Forelimb muscle (tissue), 1 donor: Measurements from ENCODE around the gene PALM3. TPM values are rescaled to one million over a fixed set of nuclear protein-coding genes. Genes with fewer than 3 reads are reported as not detected.

ENCODE experiments used
- DNase-seq: peaks from one replicate; pipeline ENCODE4 v3.0.0-alpha.2; 2013; ENCODE audit warnings: low read depth
- polyA plus RNA-seq: library from polyadenylated mRNA; unstranded; fragments of 120-200 nt; gene quantifications from one replicate; pipeline ENCODE4 v1.2.1, GENCODE V29; 2013; ENCODE audit not compliant: insufficient read length

The PALM3 gene
- polyA plus RNA-seq = 0.28 TPM

- DNase-seq = no peak
Measured at GRCh38 chr19:14061751-14062557, at the start of gene PALM3. Gene PALM3, minus strand, starts transcription at chr19:14062076. Its CDS starts 96 bp downstream, at chr19:14061980.

- DNase-seq = no peak
Measured at GRCh38 chr19:14111486-14111885, 49.6 kb upstream of the PALM3 start.

GRCh38 chr19:14110650-14111049, 48.8 kb upstream of the PALM3 start:
- no peak for DNase-seq

GRCh38 chr19:14107581-14108461, 45.9 kb upstream of the PALM3 start:
- DNase-seq = no peak

- no peak for DNase-seq
Measured at GRCh38 chr19:14106840-14107239, 45.0 kb upstream of the PALM3 start.

GRCh38 chr19:14105680-14106079, 43.8 kb upstream of the PALM3 start:
- DNase-seq = no peak

- DNase-seq = no peak
Measured at GRCh38 chr19:14103310-14103709, 41.4 kb upstream of the PALM3 start.

GRCh38 chr19:14102756-14103155, 40.9 kb upstream of the PALM3 start:
- DNase-seq = no peak

GRCh38 chr19:14102102-14102696, 40.3 kb upstream of the PALM3 start:
- no peak for DNase-seq

GRCh38 chr19:14101003-14101545, 39.2 kb upstream of the PALM3 start:
- no peak for DNase-seq

GRCh38 chr19:14097532-14098151, 35.8 kb upstream of the PALM3 start:
- DNase-seq = no peak

- DNase-seq = no peak
Measured at GRCh38 chr19:14096272-14096992, 34.6 kb upstream of the PALM3 start.

GRCh38 chr19:14094854-14095253, 33.0 kb upstream of the PALM3 start:
- no peak for DNase-seq

- DNase-seq = no peak
Measured at GRCh38 chr19:14093117-14093823, 31.4 kb upstream of the PALM3 start.

GRCh38 chr19:14091813-14092462, 30.1 kb upstream of the PALM3 start:
- no peak for DNase-seq

- DNase-seq = no peak
Measured at GRCh38 chr19:14091081-14091812, 29.4 kb upstream of the PALM3 start.

GRCh38 chr19:14090509-14091080, 28.7 kb upstream of the PALM3 start, which contains the start of gene SAMD1:
Gene SAMD1, minus strand, starts transcription at chr19:14090751.
- no peak for DNase-seq

- DNase-seq = no peak
Measured at GRCh38 chr19:14089662-14090508, 28.0 kb upstream of the PALM3 start.
